SK-N-SH (cell line): Measurements from ENCODE around the gene SOAT2. TPM values are rescaled to one million over a fixed set of nuclear protein-coding genes. Genes with fewer than 3 reads are reported as not detected.

Experiments used
- CTCF ChIA-PET: fragments of 300-600, 350-600 bp; formaldehyde crosslinking; extraction: SDS; loops from one replicate; lab custom pipeline; 2021; lab: Yijun Ruan, JAX
- POLR2A ChIA-PET: fragments of 350-600 bp; sonication (Branson Sonifier 250); formaldehyde crosslinking; extraction: SDS; loops from one replicate; lab custom pipeline; 2020; ENCODE audit warnings: antibody characterized with exemption, inconsistent platforms; lab: Yijun Ruan, JAX
- DNase-seq: peaks from one replicate; pipeline ENCODE4 v3.0.0; 2012
- H2AFZ ChIP-seq: fragments of 200-600 bp; sonication (generic); 2 replicates; pipeline ENCODE4 v1.8.1; 2016; ENCODE audit warnings: antibody characterized with exemption, mild to moderate bottlenecking, low read depth
- H3F3A ChIP-seq: fragments of 200-600 bp; sonication (generic); replicated peaks from 2 replicates; pipeline ENCODE3; 2016; ENCODE audit warnings: antibody characterized with exemption, mild to moderate bottlenecking; ENCODE audit not compliant: insufficient read depth
- H3K27ac ChIP-seq, 2 experiments: fragments of 200-500 bp in 1 of 2; fragments of 200-600 bp in 1 of 2; sonication (Bioruptor generic) in 1 of 2; sonication (generic), shearing (Covaris generic) in 1 of 2; 2 replicates each; pipeline versions ENCODE4 v1.5.1 to v1.6.1; 2014 to 2016; ENCODE audit warnings: low read depth in 2 of 2, inconsistent platforms in 1 of 2, low read length in 1 of 2, mild to moderate bottlenecking in 1 of 2, mixed read lengths in 1 of 2
- H3K27me3 ChIP-seq: fragments of 200-600 bp; sonication (generic), shearing (Covaris generic); 2 replicates; pipeline ENCODE4 v1.6.1; 2016; ENCODE audit warnings: mixed run types; ENCODE audit not compliant: insufficient read depth
- H3K36me3 ChIP-seq, 2 experiments: fragments of 200-500 bp in 1 of 2; fragments of 200-600 bp in 1 of 2; sonication (Bioruptor generic) in 1 of 2; sonication (generic) in 1 of 2; replicated peaks in 1 of 2; 2 replicates each; pipeline versions ENCODE3 to v1.5.1; 2014 to 2016; ENCODE audit warnings: low read length in 1 of 2, mild to moderate bottlenecking in 1 of 2; ENCODE audit not compliant: insufficient read depth in 2 of 2, control insufficient read depth in 1 of 2
- H3K4me1 ChIP-seq, 2 experiments: fragments of 200-500 bp in 1 of 2; fragments of 200-600 bp in 1 of 2; sonication (Bioruptor generic) in 1 of 2; sonication (generic), shearing (Covaris generic) in 1 of 2; 2 replicates each; pipeline versions ENCODE4 v1.5.1 to v1.6.1; 2014 to 2016; ENCODE audit warnings: low read depth in 1 of 2, low read length in 1 of 2, mixed run types in 1 of 2; ENCODE audit not compliant: insufficient read depth in 2 of 2, control insufficient read depth in 1 of 2
- H3K4me2 ChIP-seq: fragments of 200-600 bp; sonication (generic), shearing (Covaris generic); 2 replicates; pipeline ENCODE4 v1.6.1; 2017; ENCODE audit warnings: mixed run types
- H3K4me3 ChIP-seq, 2 experiments: fragments of 200-500 bp in 1 of 2; fragments of 200-600 bp in 1 of 2; sonication (Bioruptor generic) in 1 of 2; sonication (generic), shearing (Covaris generic) in 1 of 2; 2 replicates each; pipeline versions ENCODE4 v1.5.1 to v1.8.1; 2014 to 2016; ENCODE audit warnings: low read depth in 2 of 2, inconsistent platforms in 1 of 2, low read length in 1 of 2, mild to moderate bottlenecking in 1 of 2, mixed read lengths in 1 of 2, moderate library complexity in 1 of 2
- H3K79me2 ChIP-seq: fragments of 200-600 bp; sonication (generic); 2 replicates; pipeline ENCODE4 v1.8.1; 2017; ENCODE audit warnings: mild to moderate bottlenecking; ENCODE audit not compliant: insufficient read depth
- H3K9ac ChIP-seq: fragments of 200-600 bp; sonication (generic); 2 replicates; pipeline ENCODE4 v1.6.1; 2017; ENCODE audit warnings: mixed run types
- H3K9me2 ChIP-seq: fragments of 200-600 bp; sonication (generic); 2 replicates; pipeline ENCODE4 v1.6.1; 2017; ENCODE audit warnings: mixed run types
- H3K9me3 ChIP-seq: fragments of 200-600 bp; sonication (generic); 2 replicates; pipeline ENCODE4 v1.6.1; 2017; ENCODE audit warnings: mixed run types, mild to moderate bottlenecking, moderate library complexity
- H4K20me1 ChIP-seq: fragments of 200-600 bp; sonication (generic); 2 replicates; pipeline ENCODE4 v1.6.1; 2017; ENCODE audit warnings: mild to moderate bottlenecking, mixed run types; ENCODE audit not compliant: insufficient read depth
- CHD2 ChIP-seq: fragments of 150-350 bp; IDR thresholded peaks from 2 replicates; pipeline ENCODE4 v1.6.1; 2018; ENCODE audit warnings: low read length; ENCODE audit not compliant: partially characterized antibody
- CTCF ChIP-seq: fragments of 200-600 bp; sonication (generic); IDR thresholded peaks from 2 replicates; pipeline ENCODE4 v1.6.1; 2017; ENCODE audit warnings: antibody characterized with exemption, mild to moderate bottlenecking, moderate library complexity
- EP300 ChIP-seq, 2 experiments: IDR thresholded peaks; 2 replicates each; pipeline versions ENCODE4 v1.4.0 to v1.6.1; 2012; ENCODE audit warnings: borderline replicate concordance in 1 of 2, low read depth in 1 of 2, low read length in 1 of 2
- FOSL2 ChIP-seq: IDR thresholded peaks from 2 replicates; pipeline ENCODE4 v1.4.0; 2012; ENCODE audit warnings: low read depth, mild to moderate bottlenecking, moderate library complexity, borderline replicate concordance
- FOXJ3 ChIP-seq: sonication (generic); formaldehyde crosslinking; IDR thresholded peaks from 2 replicates; pipeline ENCODE4 v1.5.1; 2020; ENCODE audit warnings: mild to moderate bottlenecking, missing genetic modification reagents
- FOXM1 ChIP-seq: IDR thresholded peaks from 2 replicates; pipeline ENCODE4 v1.4.0; 2012; ENCODE audit warnings: low read depth, mild to moderate bottlenecking
- GABPA ChIP-seq: IDR thresholded peaks from 2 replicates; pipeline ENCODE4 v1.4.0; 2012; ENCODE audit warnings: low read depth, mild to moderate bottlenecking
- GATA2 ChIP-seq: sonication (generic); formaldehyde crosslinking; IDR thresholded peaks from 2 replicates; pipeline ENCODE4 v1.5.0; 2020; ENCODE audit warnings: mild to moderate bottlenecking, missing genetic modification reagents
- MAX ChIP-seq: IDR thresholded peaks from 2 replicates; pipeline ENCODE4 v1.4.0; 2012; ENCODE audit warnings: low read depth
- MXI1 ChIP-seq: IDR thresholded peaks from 2 replicates; pipeline ENCODE4 v1.6.1; 2012; ENCODE audit warnings: mild to moderate bottlenecking, low read depth, low read length, improper control_type of control experiment
- PBX3 ChIP-seq: IDR thresholded peaks from 2 replicates; pipeline ENCODE4; 2012
- RAD21 ChIP-seq: IDR thresholded peaks from 2 replicates; pipeline ENCODE4 v1.6.1; 2012; ENCODE audit warnings: mild to moderate bottlenecking, low read length
- RCOR1 ChIP-seq: fragments of 150-350 bp; IDR thresholded peaks from 2 replicates; pipeline ENCODE4 v1.6.1; 2017; ENCODE audit warnings: antibody characterized with exemption, low read length
- RFX5 ChIP-seq: IDR thresholded peaks from 2 replicates; pipeline ENCODE4 v1.6.1; 2012; ENCODE audit warnings: mild to moderate bottlenecking, improper control_type of control experiment, low read length
- SIN3A ChIP-seq: IDR thresholded peaks from 2 replicates; pipeline ENCODE4 v1.6.1; 2012; ENCODE audit warnings: low read depth, mild to moderate bottlenecking, low read length, moderate library complexity, borderline replicate concordance
- SMC3 ChIP-seq: IDR thresholded peaks from 2 replicates; pipeline ENCODE4 v1.6.1; 2012; ENCODE audit warnings: low read depth, low read length, improper control_type of control experiment
- TAF1 ChIP-seq: IDR thresholded peaks from 2 replicates; pipeline ENCODE4 v1.6.1; 2012; ENCODE audit warnings: low read depth, mild to moderate bottlenecking, low read length, moderate library complexity, borderline replicate concordance
- TEAD4 ChIP-seq: IDR thresholded peaks from 2 replicates; pipeline ENCODE4 v1.4.0; 2012; ENCODE audit warnings: mild to moderate bottlenecking, borderline replicate concordance; ENCODE audit not compliant: insufficient read depth
- WGBS: methylation state at CpG from one replicate; pipeline ENCODE4 v1.1.6; 2017; ENCODE audit warnings: low lambda C conversion rate; 5-methylcytosine and 5-hydroxymethylcytosine counted together
- polyA plus RNA-seq, 3 experiments: library from polyadenylated mRNA; depleted of rRNA; stranded (reverse); fragments of >200 nt; gene quantifications; 2 replicates each; pipeline ENCODE4 v1.2.3, GENCODE V29; 2012
- TF ChIP-seq, protein P1 (sequence below): IDR thresholded peaks from 2 replicates; pipeline ENCODE4 v1.4.0; 2012; ENCODE audit warnings: low read depth, borderline replicate concordance
- TF ChIP-seq, protein P2 (sequence below): IDR thresholded peaks from 2 replicates; pipeline ENCODE4 v1.4.0; 2012; ENCODE audit warnings: low read depth, borderline replicate concordance

SOAT2 gene
- 0.13 and 0.18 TPM in 2 replicates for polyA plus RNA-seq (2012; rRNA removed)
- 0.04 and 0.06 TPM in 2 replicates for polyA plus RNA-seq (2012; cell fraction: cytosol; rRNA removed)
- 0.40 and 0.58 TPM in 2 replicates for polyA plus RNA-seq (2012; cell fraction: nucleus; rRNA removed)

GRCh38 chr12:53102883-53103807, at the start of gene SOAT2:
Gene SOAT2, plus strand, starts transcription at chr12:53103486. Its CDS starts 92 bp downstream, at chr12:53103578.
- no peak for TF ChIP-seq MAX
- TF ChIP-seq FOXM1: no peak
- TF ChIP-seq FOXJ3 (CRISPR knock-in tag): no peak
- TF ChIP-seq CTCF: no peak
- no peak for TF ChIP-seq TAF1
- TF ChIP-seq PBX3: no peak
- TF ChIP-seq RFX5: no peak
- TF ChIP-seq, protein P1, sequence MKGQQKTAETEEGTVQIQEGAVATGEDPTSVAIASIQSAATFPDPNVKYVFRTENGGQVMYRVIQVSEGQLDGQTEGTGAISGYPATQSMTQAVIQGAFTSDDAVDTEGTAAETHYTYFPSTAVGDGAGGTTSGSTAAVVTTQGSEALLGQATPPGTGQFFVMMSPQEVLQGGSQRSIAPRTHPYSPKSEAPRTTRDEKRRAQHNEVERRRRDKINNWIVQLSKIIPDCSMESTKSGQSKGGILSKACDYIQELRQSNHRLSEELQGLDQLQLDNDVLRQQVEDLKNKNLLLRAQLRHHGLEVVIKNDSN: no peak
- TF ChIP-seq MXI1: no peak
- no peak for TF ChIP-seq CHD2
- TF ChIP-seq SMC3: no peak
- no peak for TF ChIP-seq EP300 (IDR thresholded peaks at IDR 0.05; ENCODE audit: borderline replicate concordance in 1 of 2, low read depth in 1 of 2, low read length in 1 of 2)
- no peak for TF ChIP-seq RAD21
- no peak for TF ChIP-seq FOSL2
- no peak for TF ChIP-seq GABPA
- no peak for TF ChIP-seq GATA2 (CRISPR knock-in tag)
- no peak for TF ChIP-seq RCOR1
- TF ChIP-seq, protein P2, sequence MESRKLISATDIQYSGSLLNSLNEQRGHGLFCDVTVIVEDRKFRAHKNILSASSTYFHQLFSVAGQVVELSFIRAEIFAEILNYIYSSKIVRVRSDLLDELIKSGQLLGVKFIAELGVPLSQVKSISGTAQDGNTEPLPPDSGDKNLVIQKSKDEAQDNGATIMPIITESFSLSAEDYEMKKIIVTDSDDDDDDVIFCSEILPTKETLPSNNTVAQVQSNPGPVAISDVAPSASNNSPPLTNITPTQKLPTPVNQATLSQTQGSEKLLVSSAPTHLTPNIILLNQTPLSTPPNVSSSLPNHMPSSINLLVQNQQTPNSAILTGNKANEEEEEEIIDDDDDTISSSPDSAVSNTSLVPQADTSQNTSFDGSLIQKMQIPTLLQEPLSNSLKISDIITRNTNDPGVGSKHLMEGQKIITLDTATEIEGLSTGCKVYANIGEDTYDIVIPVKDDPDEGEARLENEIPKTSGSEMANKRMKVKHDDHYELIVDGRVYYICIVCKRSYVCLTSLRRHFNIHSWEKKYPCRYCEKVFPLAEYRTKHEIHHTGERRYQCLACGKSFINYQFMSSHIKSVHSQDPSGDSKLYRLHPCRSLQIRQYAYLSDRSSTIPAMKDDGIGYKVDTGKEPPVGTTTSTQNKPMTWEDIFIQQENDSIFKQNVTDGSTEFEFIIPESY: no peak
- no peak for TF ChIP-seq TEAD4
- no peak for TF ChIP-seq SIN3A
- POLR2A ChIA-PET: interaction anchor here (1.0 to 1.1 kb wide), 2 partner anchors 24 to 37 kb away, joined by 3 read pairs; partner anchors contain the start of gene SPRYD3

More at GRCh38 chr12:53102883-53103807, at the start of gene SOAT2:
- Histone ChIP-seq H3F3A (peaks cover 16% of the 10 kb centered on the region), H3K79me2 (peaks cover 5% of the 10 kb centered on the region; the same call in 1 of the 2 replicates), H3K27ac (no peak within 1 kb of the TSS), H2AFZ (no peak within 1 kb of the TSS), H3K27me3 (no peaks in the 10 kb centered on the region), H3K36me3 (peaks cover 8% of the 10 kb centered on the region in 2 experiments), H3K4me1 (peaks cover 0 to 23% of the 10 kb centered on the region in 2 experiments; a peak in 1 of 4 replicates), H3K9me2 (no peaks in the 10 kb centered on the region), H3K9me3 (no peaks in the 10 kb centered on the region), H3K9ac (no peak within 1 kb of the TSS), H3K4me2 (no peak within 1 kb of the TSS), H3K4me3 (no peak within 1 kb of the TSS), H4K20me1 (no peaks in the 10 kb centered on the region)
- CTCF ChIA-PET: interaction anchor here (1.0 to 7.6 kb wide), 11 partner anchors 9 to 185 kb away, joined by 3 to 385 read pairs (median 4); no protein-coding TSS in a partner anchor
- WGBS: 89% methylated on average over 18 of the region's 23 CpGs
- no peak for DNase-seq
